Colon (tissue), 2 donors: ENCODE data around the gene NR0B1.

Experiments used
- FAIRE-seq: peaks from 2 replicates; lab custom pipeline; 2012; peaks lifted over from hg19 to GRCh38; lab: Jason Lieb, UNC
- donor health status: control.
- donor health status: control.

Gene NR0B1

GRCh38 chrX:30309139-30309571 lies at the start of gene NR0B1:
NR0B1 (minus strand) TSS chrX:30309390; CDS start chrX:30309363, 27 bp downstream.
- no peak for FAIRE-seq

DNA sequence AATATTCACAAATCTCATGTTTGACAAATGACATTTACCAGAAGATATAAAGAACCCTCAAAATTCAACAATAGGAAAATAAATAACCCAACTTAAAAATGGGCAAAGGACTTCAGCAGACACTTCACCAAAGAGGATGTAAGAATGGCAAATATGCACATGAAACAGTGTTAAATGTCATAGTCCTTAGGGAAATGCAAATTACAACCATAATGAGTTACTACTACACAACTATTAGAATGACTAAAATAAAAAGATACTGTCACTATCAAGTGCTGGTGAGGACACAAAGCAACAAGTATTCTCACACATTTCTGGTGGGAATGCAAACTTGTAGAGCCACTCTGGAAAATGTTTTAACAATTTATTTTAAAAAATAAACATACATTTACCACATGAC lies 40.8 kb upstream of the NR0B1 start:
- no peak for FAIRE-seq

- no peak for FAIRE-seq
These were observed 34.0 kb upstream of the NR0B1 start for GRCh38 chrX:30343206-30343605.

DNA sequence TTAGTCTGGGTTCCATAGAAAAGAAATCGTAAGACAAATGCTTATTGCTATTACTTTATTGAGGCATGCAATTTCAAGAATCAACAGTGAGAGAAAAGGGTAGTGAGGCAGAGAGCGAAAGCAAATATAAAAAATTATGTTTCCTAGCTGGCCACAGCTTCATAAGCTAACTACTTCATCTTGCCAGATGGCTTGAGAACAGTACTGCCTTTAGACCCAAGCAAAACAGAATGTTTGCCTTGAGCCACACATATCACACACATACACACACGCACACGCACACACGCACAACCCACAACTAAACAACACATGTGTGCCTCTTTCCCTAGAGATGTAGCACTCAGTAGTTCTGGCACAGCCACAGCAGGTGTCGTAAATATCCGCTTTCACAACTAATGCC lies 31.6 kb upstream of the NR0B1 start:
- no peak for FAIRE-seq

- FAIRE-seq = no peak
These were observed 18.6 kb upstream of the NR0B1 start for GRCh38 chrX:30327762-30328161.

- no peak for FAIRE-seq
These were observed 8.1 kb upstream of the NR0B1 start for GRCh38 chrX:30317308-30317707.

- FAIRE-seq = no peak
These were observed 4.1 kb upstream of the NR0B1 start for GRCh38 chrX:30313322-30313721.

DNA sequence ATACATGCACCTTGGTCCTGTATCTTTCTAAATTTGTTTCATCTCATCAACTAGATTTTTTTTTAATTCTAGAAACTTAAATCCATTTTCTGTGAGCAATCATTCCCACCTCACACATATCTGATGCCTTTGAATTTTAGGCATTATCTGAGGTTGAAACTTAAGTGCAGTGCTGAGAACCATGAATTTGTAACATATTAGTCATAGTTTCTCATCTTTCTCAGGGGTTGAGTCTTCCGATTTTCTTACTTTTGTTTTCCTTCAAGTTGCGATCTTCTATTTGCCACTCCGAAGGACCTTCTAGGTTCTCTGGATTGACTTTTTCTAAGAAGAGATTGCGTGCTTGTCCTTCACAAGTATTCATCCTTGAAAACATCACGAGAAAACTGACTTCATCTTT lies 3.7 kb upstream of the NR0B1 start:
- no peak for FAIRE-seq

- no peak for FAIRE-seq
These were observed 1.4 kb upstream of the NR0B1 start for GRCh38 chrX:30310429-30311206.

DNA sequence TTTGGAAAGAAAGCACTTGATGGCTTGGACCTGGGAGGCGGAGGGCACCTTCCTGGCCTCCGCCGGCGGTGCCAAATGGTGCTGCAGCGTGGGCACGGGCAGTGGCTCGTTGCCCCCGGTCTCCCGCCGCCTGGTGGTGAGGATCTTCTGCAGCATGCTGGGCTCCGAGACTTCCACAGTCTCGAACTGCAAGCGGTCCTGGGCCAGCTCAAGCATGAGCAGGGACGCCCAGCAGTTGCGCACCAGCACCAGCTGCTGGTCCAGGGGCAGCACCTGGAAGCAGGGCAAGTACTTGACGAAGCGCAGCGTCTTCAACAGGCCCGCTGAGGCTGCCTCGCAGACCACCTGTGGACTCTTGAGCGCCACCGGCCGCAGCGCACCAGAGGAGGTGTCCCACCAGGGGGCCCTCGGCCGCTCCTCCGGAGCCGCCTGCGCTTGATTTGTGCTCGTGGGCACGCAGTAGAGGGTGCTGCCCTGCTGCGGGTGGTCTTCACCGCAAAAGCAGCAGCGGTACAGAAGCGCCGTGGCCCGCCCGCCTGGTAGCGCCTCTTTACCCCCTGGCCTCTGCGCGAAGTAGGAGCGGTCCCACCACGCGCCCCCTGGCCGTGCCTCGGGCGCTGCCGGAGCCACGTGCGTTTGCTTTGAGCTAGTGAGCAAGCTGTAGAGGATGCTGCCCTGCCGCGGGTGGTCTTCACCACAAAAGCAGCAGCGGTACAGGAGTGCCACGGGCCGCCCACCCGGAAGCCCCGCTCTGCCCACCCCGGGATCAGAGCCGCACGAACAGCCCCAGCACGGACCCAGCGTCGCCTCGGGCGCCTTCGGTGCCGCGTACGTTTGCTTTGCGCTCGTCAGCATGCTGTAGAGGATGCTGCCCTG lies 689 bp downstream of the NR0B1 start:
- no peak for FAIRE-seq

GRCh38 chrX:30307466-30307865 lies 1.7 kb downstream of the NR0B1 start:
- no peak for FAIRE-seq

DNA sequence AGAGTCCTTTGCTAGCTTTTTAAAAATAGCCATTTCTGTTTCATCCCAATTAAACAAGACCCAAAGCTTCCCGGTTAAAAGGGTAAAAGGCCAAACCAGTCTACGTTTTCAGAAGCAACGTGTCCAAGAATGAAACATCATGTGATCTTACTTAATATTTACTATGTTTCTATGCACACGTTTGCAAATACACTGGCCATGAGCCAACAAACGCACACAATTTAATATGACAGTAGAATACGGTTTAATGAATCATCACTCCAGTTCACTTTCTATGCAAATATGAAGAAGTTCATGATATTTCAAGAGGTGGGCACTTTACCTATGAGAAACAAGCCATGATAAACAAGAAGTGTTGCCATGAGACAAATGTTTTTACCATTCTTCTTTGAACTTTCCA lies 4.3 kb downstream of the NR0B1 start:
- no peak for FAIRE-seq

DNA sequence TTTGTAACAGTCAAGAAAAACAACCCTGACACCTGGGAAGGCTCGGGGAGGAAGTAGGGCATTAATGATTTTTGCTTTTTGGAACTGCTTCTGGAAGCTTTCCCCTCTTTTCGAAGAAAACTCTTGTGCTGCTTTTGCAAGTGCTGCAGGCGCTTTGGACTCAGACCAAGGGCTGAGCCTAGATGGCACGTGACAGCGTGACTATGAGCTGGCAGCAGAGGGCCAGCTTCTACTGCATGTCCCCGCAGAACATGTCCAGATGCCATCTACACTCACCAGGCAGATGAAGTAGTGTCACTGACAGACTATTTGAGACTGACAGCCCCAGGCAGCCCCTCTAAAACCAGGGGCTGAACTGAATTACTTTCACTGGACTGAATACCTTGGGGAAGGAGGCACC lies 6.2 kb downstream of the NR0B1 start:
- no peak for FAIRE-seq

- FAIRE-seq = no peak
These were observed 7.2 kb downstream of the NR0B1 start for GRCh38 chrX:30301963-30302362.

- no peak for FAIRE-seq
These were observed 8.0 kb downstream of the NR0B1 start for GRCh38 chrX:30301208-30301607.

GRCh38 chrX:30296408-30297254 lies 12.6 kb downstream of the NR0B1 start:
- no peak for FAIRE-seq

GRCh38 chrX:30283456-30284200 lies 25.6 kb downstream of the NR0B1 start:
- FAIRE-seq = no peak

DNA sequence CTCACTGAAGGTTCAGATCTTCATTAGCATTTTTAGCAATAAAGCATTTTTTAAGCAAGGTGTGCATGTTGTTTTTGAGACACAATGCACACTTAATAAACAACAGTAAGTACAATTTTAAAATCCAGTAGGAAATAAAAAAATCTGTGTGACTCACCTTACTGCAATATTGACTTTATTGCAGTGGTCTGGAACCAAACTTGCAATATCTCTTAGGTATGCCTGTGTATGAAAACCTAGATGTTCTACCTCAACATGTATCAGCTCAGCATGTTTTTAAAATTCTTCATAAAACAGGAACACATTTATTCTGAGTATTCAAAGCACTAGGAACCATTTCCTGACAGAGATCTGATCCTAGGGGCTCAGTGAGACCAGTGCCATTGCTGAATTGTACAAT lies 26.7 kb downstream of the NR0B1 start:
- FAIRE-seq = no peak

- FAIRE-seq = peak; percentile 10
These were observed 28.8 kb downstream of the NR0B1 start for GRCh38 chrX:30280428-30280827.

DNA sequence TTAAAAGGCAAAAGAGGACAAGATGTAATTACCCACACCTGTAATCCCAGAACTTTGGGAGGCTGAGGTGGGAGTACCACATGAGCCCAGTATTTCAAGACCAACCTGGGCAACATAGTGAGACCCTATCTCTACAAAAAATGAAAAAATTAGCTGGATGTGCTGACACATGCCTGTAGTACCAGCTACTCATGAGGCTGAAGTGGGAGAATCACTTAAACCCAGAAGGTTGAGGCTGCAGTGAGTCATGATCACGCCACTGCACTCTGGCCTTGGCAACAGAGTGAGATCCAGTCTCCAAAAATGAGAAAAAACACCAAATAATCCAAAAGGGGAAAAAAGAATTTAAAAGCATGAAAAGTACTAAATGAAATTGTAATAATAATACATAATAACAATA lies 30.8 kb downstream of the NR0B1 start:
- FAIRE-seq = no peak

GRCh38 chrX:30275498-30275897 lies 33.7 kb downstream of the NR0B1 start:
- no peak for FAIRE-seq

DNA sequence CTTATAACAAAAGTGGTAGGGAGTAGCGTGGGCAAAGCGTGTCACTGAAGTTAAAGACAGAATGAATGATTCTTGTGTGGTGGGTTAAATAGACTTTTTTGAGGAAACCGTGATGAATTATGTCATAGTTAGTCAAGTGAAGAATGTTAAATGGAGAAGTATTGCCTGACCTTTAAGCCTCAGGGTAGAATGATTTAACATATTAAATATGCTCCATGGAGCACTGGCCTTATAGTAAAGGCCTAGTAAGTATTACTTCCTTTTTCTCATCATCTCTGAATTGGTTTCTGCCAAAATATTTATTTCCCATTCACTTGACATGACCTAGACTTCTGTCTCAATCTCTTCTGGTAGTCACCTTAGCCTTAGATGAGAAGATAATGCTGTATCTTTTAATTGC lies 38.6 kb downstream of the NR0B1 start:
- peak; percentile 78 for FAIRE-seq
